Fibroblast of the aortic adventitia (primary cell): ENCODE results near the gene HNRNPF. TPM values are rescaled to one million over a fixed set of nuclear protein-coding genes. Genes with fewer than 3 reads are reported as not detected.
A peak's percentile ranks its signal among the peaks of the same experiment; 100 is the strongest.

Source experiments
- DNase-seq: peaks from one replicate; pipeline ENCODE4 v3.0.0-alpha.2; 2010; ENCODE audit warnings: low read depth
- H3K4me3 ChIP-seq: 2 replicates; pipeline ENCODE4 v1.5.1; 2011; ENCODE audit warnings: low read depth, mild to moderate bottlenecking, control low read depth, low read length, moderate library complexity
- total RNA-seq: library from RNA; depleted of rRNA; stranded (reverse); fragments of >200 nt; gene quantifications from 2 replicates; pipeline ENCODE4 v1.2.3, GENCODE V29; 2012; ENCODE audit warnings: low replicate concordance
- TF ChIP-seq, protein P1 (sequence below): IDR thresholded peaks from 2 replicates; pipeline ENCODE4 v1.5.1; 2011; ENCODE audit warnings: mild to moderate bottlenecking, low read length, control low read depth, inconsistent platforms; ENCODE audit not compliant: insufficient read depth

Gene HNRNPF
- total RNA-seq, 1 donor, result 196 TPM

GRCh38 chr10:43355749-43356371 lies 53.1 kb downstream of the HNRNPF start:
- peak; percentile 30 for DNase-seq
- H3K4me3 ChIP-seq, result no peak overlapping the region
- TF ChIP-seq, protein P1, sequence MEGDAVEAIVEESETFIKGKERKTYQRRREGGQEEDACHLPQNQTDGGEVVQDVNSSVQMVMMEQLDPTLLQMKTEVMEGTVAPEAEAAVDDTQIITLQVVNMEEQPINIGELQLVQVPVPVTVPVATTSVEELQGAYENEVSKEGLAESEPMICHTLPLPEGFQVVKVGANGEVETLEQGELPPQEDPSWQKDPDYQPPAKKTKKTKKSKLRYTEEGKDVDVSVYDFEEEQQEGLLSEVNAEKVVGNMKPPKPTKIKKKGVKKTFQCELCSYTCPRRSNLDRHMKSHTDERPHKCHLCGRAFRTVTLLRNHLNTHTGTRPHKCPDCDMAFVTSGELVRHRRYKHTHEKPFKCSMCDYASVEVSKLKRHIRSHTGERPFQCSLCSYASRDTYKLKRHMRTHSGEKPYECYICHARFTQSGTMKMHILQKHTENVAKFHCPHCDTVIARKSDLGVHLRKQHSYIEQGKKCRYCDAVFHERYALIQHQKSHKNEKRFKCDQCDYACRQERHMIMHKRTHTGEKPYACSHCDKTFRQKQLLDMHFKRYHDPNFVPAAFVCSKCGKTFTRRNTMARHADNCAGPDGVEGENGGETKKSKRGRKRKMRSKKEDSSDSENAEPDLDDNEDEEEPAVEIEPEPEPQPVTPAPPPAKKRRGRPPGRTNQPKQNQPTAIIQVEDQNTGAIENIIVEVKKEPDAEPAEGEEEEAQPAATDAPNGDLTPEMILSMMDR, result no peak

DNA sequence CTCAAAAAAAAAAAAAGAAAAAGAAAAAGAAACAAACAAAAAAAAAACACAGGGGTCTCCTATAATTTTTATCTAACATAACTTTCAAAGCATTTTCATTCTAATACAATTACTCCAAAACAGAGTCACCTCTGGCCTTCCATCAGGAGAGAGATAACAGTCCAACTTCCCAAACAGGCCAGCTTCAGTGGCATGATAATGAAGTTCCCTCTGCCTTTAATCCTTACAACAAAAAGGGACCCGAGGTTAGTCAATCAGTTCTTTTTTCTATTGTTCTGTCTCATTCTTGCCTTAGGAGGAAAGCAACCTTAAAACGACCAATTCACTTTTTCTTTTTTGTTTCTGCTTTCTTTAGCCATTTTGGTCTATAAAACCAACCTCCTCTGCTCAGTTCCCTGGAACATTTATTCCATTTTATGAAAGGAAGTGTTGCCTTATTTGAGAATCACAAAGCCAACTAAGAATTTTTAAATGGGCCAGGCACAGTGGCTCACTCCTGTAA lies 54.1 kb downstream of the HNRNPF start:
- H3K4me3 ChIP-seq, result no peak overlapping the region
- no peak for DNase-seq
- TF ChIP-seq, protein P1, result no peak

DNA sequence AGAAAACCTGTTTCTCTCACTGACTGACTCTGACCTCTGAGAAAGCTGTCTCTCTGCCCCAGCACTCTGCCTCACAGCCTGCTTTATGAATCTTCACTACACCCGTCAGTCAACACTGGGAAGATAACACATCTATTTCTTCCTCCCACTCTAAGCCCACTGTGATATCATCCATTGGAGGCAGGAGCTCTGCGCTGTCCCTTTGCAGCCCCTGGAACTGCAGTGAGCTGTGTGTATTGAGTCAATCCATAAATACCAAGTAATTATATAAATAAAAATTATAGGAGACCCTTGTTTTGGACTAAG lies 54.7 kb downstream of the HNRNPF start:
- H3K4me3 ChIP-seq, result no peak overlapping the region
- no peak for DNase-seq
- TF ChIP-seq, protein P1, result no peak

DNA sequence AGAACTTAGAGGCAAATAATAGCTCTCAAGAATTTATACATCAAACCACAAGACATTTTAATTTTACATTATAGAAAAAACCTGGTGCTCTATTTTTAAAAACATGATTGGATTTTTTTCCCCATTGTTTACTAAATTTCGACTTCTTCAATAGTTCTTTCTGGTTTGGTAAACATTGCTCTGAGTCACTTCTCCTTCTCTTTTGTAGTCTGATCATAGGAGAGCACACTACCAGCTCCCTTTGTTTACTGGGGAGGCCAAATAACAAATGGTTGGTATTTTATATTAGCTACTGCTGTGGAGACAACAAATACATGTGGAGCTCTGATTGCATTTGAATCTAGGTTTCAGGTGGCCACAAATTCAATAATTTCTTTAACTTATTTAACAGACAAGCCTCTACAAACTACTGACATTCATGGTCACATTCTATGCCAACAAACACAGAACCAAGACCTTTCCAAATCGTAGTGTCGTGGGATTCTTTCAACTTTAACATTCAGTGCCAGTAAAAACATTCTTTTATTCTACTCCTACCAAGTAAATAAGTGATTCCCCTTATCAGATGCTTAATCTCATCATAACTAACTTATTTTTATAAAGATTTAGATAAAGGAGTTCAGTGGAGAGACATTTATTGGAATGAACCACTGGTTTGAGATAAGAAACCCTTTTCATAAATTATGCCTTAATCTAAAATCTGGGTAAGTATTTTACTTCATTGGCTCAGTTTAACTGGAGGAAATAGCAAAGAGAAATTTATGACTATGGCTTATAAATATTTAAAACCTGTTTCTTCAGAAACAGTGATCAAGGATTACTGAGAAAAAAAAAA lies 55.3 kb downstream of the HNRNPF start:
- H3K4me3 ChIP-seq, result no peak overlapping the region
- TF ChIP-seq, protein P1, result no peak
- DNase-seq, result peak; percentile 35

DNA sequence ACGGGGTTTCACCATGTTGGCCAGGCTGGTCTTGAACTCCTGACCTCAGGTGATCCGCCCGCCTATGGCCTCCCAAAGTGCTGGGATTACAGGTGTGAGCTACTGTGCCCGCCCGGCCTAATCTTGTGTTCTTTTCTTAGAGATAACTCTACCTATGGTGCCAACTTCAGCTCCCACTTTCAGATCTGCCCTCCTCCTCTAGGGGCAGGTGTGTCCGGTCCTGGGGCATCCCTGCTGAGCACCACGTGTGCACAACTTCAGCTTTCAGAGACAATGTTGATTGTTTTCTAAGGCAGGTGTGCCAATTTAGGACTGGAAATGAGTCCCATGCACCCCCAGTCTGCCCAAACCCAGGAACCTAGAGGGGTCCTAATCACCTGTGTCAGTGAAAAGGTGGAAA lies 56.0 kb downstream of the HNRNPF start:
- DNase-seq, result no peak
- TF ChIP-seq, protein P1, result no peak
- no peak overlapping the region for H3K4me3 ChIP-seq

- no peak overlapping the region for H3K4me3 ChIP-seq
- no peak for DNase-seq
- TF ChIP-seq, protein P1, result no peak
These were observed 57.7 kb downstream of the HNRNPF start for GRCh38 chr10:43351301-43351700.

DNA sequence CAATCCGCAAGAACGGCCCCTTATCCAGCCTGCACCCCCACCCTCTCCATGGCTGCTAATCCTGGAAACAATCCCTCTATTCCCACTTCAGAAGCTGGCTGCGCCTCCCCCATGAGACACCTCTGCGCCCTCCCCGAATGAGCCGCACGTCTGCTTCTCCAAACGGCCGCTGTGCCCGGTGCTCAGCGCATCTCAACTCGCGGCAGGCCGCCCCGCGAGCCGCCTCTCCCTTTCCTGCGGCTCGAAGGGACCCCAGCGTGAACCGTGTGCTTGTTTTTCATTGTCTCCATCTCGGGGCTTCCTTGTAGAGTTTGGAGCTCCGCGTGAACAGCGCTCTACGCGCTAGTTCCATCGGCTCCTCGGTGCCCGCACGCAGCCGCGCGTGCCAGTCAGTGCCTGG lies 58.3 kb downstream of the HNRNPF start:
- no peak for DNase-seq
- H3K4me3 ChIP-seq, result no peak overlapping the region
- TF ChIP-seq, protein P1, result no peak
